ENCODE results near the gene MYLK.

DNA sequence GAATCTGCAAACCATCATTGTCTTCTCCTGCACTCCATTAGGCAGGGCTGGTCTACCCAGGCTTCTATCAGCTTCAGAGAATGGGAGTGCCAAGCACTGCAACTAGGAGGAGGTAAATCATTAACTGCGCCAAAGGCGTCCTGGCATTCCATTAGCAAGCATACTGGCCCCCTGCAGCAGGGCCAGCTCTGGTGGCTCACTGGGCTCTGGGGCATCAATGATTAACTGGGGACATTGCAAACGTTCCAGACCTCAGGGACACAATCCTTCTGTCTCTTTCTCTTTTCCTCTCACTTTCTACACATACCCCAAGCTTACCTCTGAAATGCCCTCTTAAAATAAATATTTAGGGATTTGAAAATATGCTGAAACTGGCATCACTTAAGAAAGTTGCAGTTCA is 129.0 kb downstream of the MYLK start:
- TF ChIP-seq POLR2A (IDR thresholded peaks at IDR 0.05) = no peak
- TF ChIP-seq, protein P1, sequence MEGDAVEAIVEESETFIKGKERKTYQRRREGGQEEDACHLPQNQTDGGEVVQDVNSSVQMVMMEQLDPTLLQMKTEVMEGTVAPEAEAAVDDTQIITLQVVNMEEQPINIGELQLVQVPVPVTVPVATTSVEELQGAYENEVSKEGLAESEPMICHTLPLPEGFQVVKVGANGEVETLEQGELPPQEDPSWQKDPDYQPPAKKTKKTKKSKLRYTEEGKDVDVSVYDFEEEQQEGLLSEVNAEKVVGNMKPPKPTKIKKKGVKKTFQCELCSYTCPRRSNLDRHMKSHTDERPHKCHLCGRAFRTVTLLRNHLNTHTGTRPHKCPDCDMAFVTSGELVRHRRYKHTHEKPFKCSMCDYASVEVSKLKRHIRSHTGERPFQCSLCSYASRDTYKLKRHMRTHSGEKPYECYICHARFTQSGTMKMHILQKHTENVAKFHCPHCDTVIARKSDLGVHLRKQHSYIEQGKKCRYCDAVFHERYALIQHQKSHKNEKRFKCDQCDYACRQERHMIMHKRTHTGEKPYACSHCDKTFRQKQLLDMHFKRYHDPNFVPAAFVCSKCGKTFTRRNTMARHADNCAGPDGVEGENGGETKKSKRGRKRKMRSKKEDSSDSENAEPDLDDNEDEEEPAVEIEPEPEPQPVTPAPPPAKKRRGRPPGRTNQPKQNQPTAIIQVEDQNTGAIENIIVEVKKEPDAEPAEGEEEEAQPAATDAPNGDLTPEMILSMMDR (IDR thresholded peaks at IDR 0.05) = no peak
